K562 (cell line): ENCODE results near the gene OR52M1.

Experiments used
- CHD1 ChIP-seq: fragments of 200-600 bp; sonication (generic); IDR thresholded peaks from one replicate; pipeline ENCODE4 v1.6.1; 2012; ENCODE audit warnings: mild to moderate bottlenecking, moderate library complexity, low read length, inconsistent platforms
- GABPA ChIP-seq: fragments of 200-800 bp; sonication (Bioruptor generic); conservative IDR thresholded peaks from 2 replicates; pipeline ENCODE4 v1.6.1; 2016; ENCODE audit warnings: low read depth, missing genetic modification characterization, missing compliant biosample characterization
- ZNF707 ChIP-seq: fragments of 250-450 bp; sonication (Bioruptor Pico); conservative IDR thresholded peaks from 2 replicates; pipeline ENCODE4 v1.8.0; 2022; ENCODE audit warnings: inconsistent platforms, mild to moderate bottlenecking, moderate library complexity

DNA sequence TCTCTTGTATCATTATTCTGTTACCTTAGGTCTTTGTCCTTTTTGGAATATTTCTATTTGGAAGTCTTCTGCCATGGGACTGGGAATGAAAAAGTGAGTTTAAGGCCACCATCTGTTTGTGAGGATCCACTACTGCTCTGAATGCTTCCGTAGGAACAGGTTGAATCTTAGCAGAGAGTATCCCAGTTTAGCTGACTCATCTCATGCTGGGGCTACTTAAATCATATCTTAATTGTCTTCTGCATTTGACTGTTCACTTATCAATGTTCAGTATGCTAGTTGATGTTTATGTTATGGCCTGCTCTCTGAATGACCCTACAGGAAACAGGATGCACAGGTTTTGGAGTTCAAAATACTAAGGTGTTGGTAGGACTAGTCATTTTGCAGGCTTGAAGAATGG, 35.1 kb downstream of the OR52M1 start:
- TF ChIP-seq ZNF707 (CRISPR knock-in tag) (no peak), GABPA (tag) (no peak), CHD1 (no peak)
